ENCODE measurements around the gene NCAPD2. TPM values are rescaled to one million over a fixed set of nuclear protein-coding genes. Genes with fewer than 3 reads are reported as not detected.

NCAPD2 gene
- total and polyA plus RNA-seq, 4 donors, result 5.8 to 30.7 (median 15.8) TPM

GRCh38 chr12:6458281-6459003 is 35.5 kb upstream of the NCAPD2 start:
- Histone ChIP-seq H3K4me3 (no peak overlapping the region), H3K36me3 (ENCODE audit: control insufficient read depth in 4 of 4, insufficient read depth in 4 of 4, low read length in 4 of 4) (peaks cover 4 to 47% (median 20%) of the 10 kb centered on the region in 4 donors), H3K9me3 (ENCODE audit: control insufficient read depth in 4 of 4, insufficient read depth in 3 of 4, low read length in 3 of 4) (no peaks in the 10 kb centered on the region), H3K27ac (ENCODE audit: low read depth in 1 of 2, low read length in 1 of 2) (no peak overlapping the region), H3K27me3 (ENCODE audit: control insufficient read depth in 3 of 3, insufficient read depth in 3 of 3, low read length in 2 of 3) (no peaks in the 10 kb centered on the region), H3K9ac (ENCODE audit: insufficient read depth in 1 of 2, low read length in 2 of 2) (no peak overlapping the region), H3K4me1 (ENCODE audit: control insufficient read depth in 5 of 5, insufficient read depth in 5 of 5, low read length in 5 of 5) (peaks cover 0 to 3% (median 0%) of the 10 kb centered on the region in 5 donors)
- DNase-seq (no peak), ATAC-seq (ENCODE audit: insufficient read depth, low FRiP score) (no peak)
- WGBS, 2 donors, result 91 to 94% methylated on average over 14 of the region's 14 CpGs
- no peak for TF ChIP-seq CTCF (IDR thresholded peaks at IDR 0.05; ENCODE audit: control extremely low read depth, extremely low read depth)

GRCh38 chr12:6459004-6459337 is 34.9 kb upstream of the NCAPD2 start:
- Histone ChIP-seq H3K4me3 (no peak overlapping the region), H3K27ac (ENCODE audit: low read depth in 1 of 2, low read length in 1 of 2) (no peak overlapping the region), H3K4me1 (ENCODE audit: control insufficient read depth in 5 of 5, insufficient read depth in 5 of 5, low read length in 5 of 5) (peaks cover 0 to 3% (median 0%) of the 10 kb centered on the region in 5 donors), H3K27me3 (ENCODE audit: control insufficient read depth in 3 of 3, insufficient read depth in 3 of 3, low read length in 2 of 3) (no peaks in the 10 kb centered on the region), H3K36me3 (ENCODE audit: control insufficient read depth in 4 of 4, insufficient read depth in 4 of 4, low read length in 4 of 4) (peaks cover 4 to 49% (median 23%) of the 10 kb centered on the region in 4 donors), H3K9ac (ENCODE audit: insufficient read depth in 1 of 2, low read length in 2 of 2) (no peak overlapping the region), H3K9me3 (ENCODE audit: control insufficient read depth in 4 of 4, insufficient read depth in 3 of 4, low read length in 3 of 4) (no peaks in the 10 kb centered on the region)
- WGBS, 2 donors, result 95 to 100% methylated on average over 2 of the region's 2 CpGs
- ATAC-seq (ENCODE audit: insufficient read depth, low FRiP score) (no peak), DNase-seq (no peak)
- TF ChIP-seq CTCF (IDR thresholded peaks at IDR 0.05; ENCODE audit: control extremely low read depth, extremely low read depth), result no peak

- peaks cover 4 to 53% (median 37%) of the 10 kb centered on the region in 4 donors for H3K36me3 ChIP-seq (ENCODE audit: control insufficient read depth in 4 of 4, insufficient read depth in 4 of 4, low read length in 4 of 4)
- DNase-seq (no peak), ATAC-seq (ENCODE audit: insufficient read depth, low FRiP score) (no peak)
- no peaks in the 10 kb centered on the region for H3K27me3 ChIP-seq (ENCODE audit: control insufficient read depth in 3 of 3, insufficient read depth in 3 of 3, low read length in 2 of 3)
- no peak overlapping the region for H3K4me3 ChIP-seq
- peaks cover 0 to 5% (median 0%) of the 10 kb centered on the region in 5 donors for H3K4me1 ChIP-seq (ENCODE audit: control insufficient read depth in 5 of 5, insufficient read depth in 5 of 5, low read length in 5 of 5)
- 71 to 74% methylated on average over 10 of the region's 10 CpGs for WGBS, 2 donors
- H3K9ac ChIP-seq (ENCODE audit: insufficient read depth in 1 of 2, low read length in 2 of 2), result no peak overlapping the region
- no peak for TF ChIP-seq CTCF (IDR thresholded peaks at IDR 0.05; ENCODE audit: control extremely low read depth, extremely low read depth)
- H3K9me3 ChIP-seq (ENCODE audit: control insufficient read depth in 4 of 4, insufficient read depth in 3 of 4, low read length in 3 of 4), result no peaks in the 10 kb centered on the region
- H3K27ac ChIP-seq (ENCODE audit: low read depth in 1 of 2, low read length in 1 of 2), result peak overlapping the region; percentile 55 to 84
Observed at GRCh38 chr12:6460751-6461371, 33.0 kb upstream of the NCAPD2 start.
